Activated naive CD4-positive, alpha-beta T cell treated with anti-CD3 and anti-CD28 coated beads for 36 hours (primary cell): Measurements from ENCODE around the gene MYOM3. TPM values are rescaled to one million over a fixed set of nuclear protein-coding genes. Genes with fewer than 3 reads are reported as not detected.

Experiments used
- CTCF ChIA-PET: fragments of 350-600 bp; sonication (Branson Sonifier 250); formaldehyde crosslinking; loops from one replicate; lab custom pipeline; 2021; ENCODE audit warnings: antibody characterized with exemption; lab: Charles Lee
- DNase-seq: peaks from one replicate; pipeline ENCODE4 v3.0.0-alpha.2; 2020
- H3K27ac Mint-ChIP-seq: one replicate; pipeline ENCODE4 v1.8.0; 2021; ENCODE audit warnings: mild to moderate bottlenecking, mixed read lengths
- H3K27me3 Mint-ChIP-seq: one replicate; pipeline ENCODE4 v1.8.0; 2021; ENCODE audit warnings: low read depth, mixed read lengths
- H3K36me3 Mint-ChIP-seq: one replicate; pipeline ENCODE4 v1.8.0; 2021; ENCODE audit warnings: low read depth, mixed read lengths
- H3K4me1 Mint-ChIP-seq: one replicate; pipeline ENCODE4 v1.8.0; 2021; ENCODE audit warnings: low read depth, mixed read lengths
- H3K4me3 Mint-ChIP-seq: one replicate; pipeline ENCODE4 v1.8.0; 2021; ENCODE audit warnings: mild to moderate bottlenecking, moderate library complexity, mixed read lengths
- H3K9me3 Mint-ChIP-seq: one replicate; pipeline ENCODE4 v1.8.0; 2021; ENCODE audit warnings: mixed read lengths
- intact Hi-C: fragments of 100-400 bp; cut with micrococcal nuclease; formaldehyde crosslinking; loops from one replicate; pipeline ENCODE4 v1.15.1; 2023
- total RNA-seq, 2 experiments: library from RNA; stranded (reverse); gene quantifications; one replicate each; pipeline ENCODE4 v1.2.3, GENCODE V29; 2021

The MYOM3 gene
- total RNA-seq, 2 experiments from 2014 or later = not detected

DNA sequence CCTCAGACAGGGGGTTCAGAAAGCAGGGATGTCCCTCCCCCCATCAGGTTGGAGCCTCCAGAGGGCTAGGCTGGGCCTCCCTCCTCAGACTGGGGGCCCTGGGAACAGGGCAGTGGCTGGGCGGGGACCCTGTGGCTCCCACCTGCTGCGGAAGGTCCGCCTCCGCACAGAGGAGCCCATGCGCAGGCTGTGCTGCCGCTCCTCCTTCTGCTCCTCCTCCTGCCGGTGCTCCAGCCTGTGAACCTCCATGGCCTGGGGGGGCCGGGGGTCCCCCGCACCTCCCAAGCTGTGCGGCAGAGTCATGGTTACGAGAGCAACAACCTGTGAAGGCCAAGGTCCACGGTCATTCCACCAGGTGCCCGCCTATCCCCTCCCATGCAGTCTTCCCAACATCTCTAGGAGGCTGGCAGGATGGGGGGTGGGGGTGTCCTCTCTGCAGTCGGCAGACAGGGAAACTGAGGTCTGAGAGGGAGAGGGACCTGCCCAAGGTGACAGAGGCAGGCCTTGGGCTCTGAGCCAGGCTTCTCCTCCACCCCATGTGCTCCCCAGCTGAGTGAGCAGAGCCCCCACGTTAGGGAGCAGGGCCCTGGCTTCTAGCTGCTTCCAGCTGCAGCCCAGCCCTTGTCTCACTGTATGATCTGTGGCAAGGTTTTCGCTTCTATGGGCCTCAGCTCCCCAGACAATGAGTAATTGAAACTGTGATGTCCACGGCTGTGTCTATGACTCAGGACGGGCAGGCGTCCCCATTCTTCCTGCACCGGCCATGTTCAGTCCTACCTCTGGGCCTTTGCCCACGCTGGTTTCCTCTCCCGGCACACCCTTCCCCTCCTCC, 3.4 kb downstream of the MYOM3 start:
- no peak for DNase-seq
- intact Hi-C loops = no loop called here
- H3K36me3 Mint-ChIP-seq = no peaks in the 10 kb centered on the region
- CTCF ChIA-PET = no interaction called here
- no peak overlapping the region for H3K27ac Mint-ChIP-seq
- peaks cover 6% of the 10 kb centered on the region for H3K27me3 Mint-ChIP-seq
- peaks cover 5% of the 10 kb centered on the region for H3K4me1 Mint-ChIP-seq
- no peak overlapping the region for H3K4me3 Mint-ChIP-seq
- H3K9me3 Mint-ChIP-seq = no peaks in the 10 kb centered on the region

GRCh38 chr1:24107462-24108138, 4.3 kb downstream of the MYOM3 start:
- Mint-ChIP-seq H3K4me3 (no peak overlapping the region), H3K4me1 (peaks cover 3% of the 10 kb centered on the region), H3K27ac (no peak overlapping the region), H3K27me3 (no peaks in the 10 kb centered on the region), H3K36me3 (no peaks in the 10 kb centered on the region), H3K9me3 (no peaks in the 10 kb centered on the region)
- no peak for DNase-seq
- intact Hi-C loops = no loop called here
- CTCF ChIA-PET = interaction anchor here (1.5 kb wide), 1 partner anchor 43 kb away, joined by 3 read pairs; no protein-coding TSS in a partner anchor

- CTCF ChIA-PET = interaction anchor here (1.5 kb wide), 1 partner anchor 34 kb away, joined by 3 read pairs; no protein-coding TSS in a partner anchor
- no peaks in the 10 kb centered on the region for H3K36me3 Mint-ChIP-seq
- intact Hi-C loops = no loop called here
- H3K4me1 Mint-ChIP-seq = no peaks in the 10 kb centered on the region
- no peak overlapping the region for H3K4me3 Mint-ChIP-seq
- no peak overlapping the region for H3K27ac Mint-ChIP-seq
- no peaks in the 10 kb centered on the region for H3K9me3 Mint-ChIP-seq
- no peak for DNase-seq
- no peaks in the 10 kb centered on the region for H3K27me3 Mint-ChIP-seq
Observed at GRCh38 chr1:24105368-24106160, 6.4 kb downstream of the MYOM3 start.

- Mint-ChIP-seq H3K9me3 (no peaks in the 10 kb centered on the region), H3K27me3 (no peaks in the 10 kb centered on the region), H3K36me3 (no peaks in the 10 kb centered on the region), H3K4me3 (no peak overlapping the region), H3K4me1 (no peaks in the 10 kb centered on the region), H3K27ac (no peak overlapping the region)
- intact Hi-C loops = no loop called here
- CTCF ChIA-PET = interaction anchor here (1.5 kb wide), 1 partner anchor 34 kb away, joined by 3 read pairs; no protein-coding TSS in a partner anchor
- no peak for DNase-seq
Observed at GRCh38 chr1:24104854-24105253, 7.1 kb downstream of the MYOM3 start.

DNA sequence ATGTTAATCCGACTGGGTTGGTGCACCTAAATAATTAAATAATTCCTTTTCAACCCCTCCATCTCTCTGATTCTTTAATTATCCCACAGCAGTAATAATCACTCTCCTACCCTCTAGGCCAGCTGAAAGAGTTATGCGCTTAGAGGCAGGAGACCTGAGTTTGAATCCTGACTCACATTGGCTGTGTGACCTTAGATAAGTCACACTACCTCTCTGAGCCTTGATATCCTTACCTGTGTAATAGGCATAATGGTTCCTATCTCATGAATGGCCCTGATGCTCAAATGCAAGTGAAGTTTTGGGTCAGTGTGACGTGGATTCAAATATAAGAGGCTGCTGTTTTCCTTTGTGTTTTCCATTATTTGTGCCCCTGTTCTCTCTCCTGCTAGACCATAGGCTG, 8.1 kb downstream of the MYOM3 start:
- H3K4me1 Mint-ChIP-seq = no peaks in the 10 kb centered on the region
- H3K36me3 Mint-ChIP-seq = no peaks in the 10 kb centered on the region
- DNase-seq = no peak
- no peaks in the 10 kb centered on the region for H3K9me3 Mint-ChIP-seq
- H3K4me3 Mint-ChIP-seq = no peak overlapping the region
- no peak overlapping the region for H3K27ac Mint-ChIP-seq
- intact Hi-C loops = no loop called here
- CTCF ChIA-PET = no interaction called here
- H3K27me3 Mint-ChIP-seq = no peaks in the 10 kb centered on the region

- no peak for DNase-seq
- Mint-ChIP-seq H3K27me3 (no peaks in the 10 kb centered on the region), H3K4me3 (no peak overlapping the region), H3K9me3 (no peaks in the 10 kb centered on the region), H3K4me1 (no peaks in the 10 kb centered on the region), H3K36me3 (no peaks in the 10 kb centered on the region), H3K27ac (no peak overlapping the region)
- intact Hi-C loops = no loop called here
- CTCF ChIA-PET = no interaction called here
Observed at GRCh38 chr1:24103408-24103807, 8.5 kb downstream of the MYOM3 start.

DNA sequence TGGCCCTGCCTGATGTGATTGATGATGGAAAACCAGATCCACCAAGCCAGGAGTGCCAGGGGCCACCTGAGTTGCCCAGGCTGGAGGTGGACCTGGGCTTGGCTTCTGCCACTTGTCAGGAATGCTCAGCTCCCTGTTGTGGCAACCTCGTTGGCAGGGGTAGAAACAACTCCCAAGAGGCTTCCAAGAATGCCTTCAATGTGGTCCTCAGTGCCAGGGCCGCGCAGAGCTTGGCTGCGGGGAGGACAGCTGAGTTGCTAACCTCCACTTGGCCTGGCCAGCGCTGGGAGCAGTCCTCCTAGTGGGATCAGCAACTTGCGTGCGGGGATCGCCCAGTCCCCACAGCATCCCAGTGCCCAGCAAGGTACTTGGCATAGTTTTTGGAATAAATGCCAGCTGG, 9.0 kb downstream of the MYOM3 start:
- no peak overlapping the region for H3K4me3 Mint-ChIP-seq
- no peak overlapping the region for H3K27ac Mint-ChIP-seq
- DNase-seq = no peak
- H3K4me1 Mint-ChIP-seq = no peaks in the 10 kb centered on the region
- H3K36me3 Mint-ChIP-seq = no peaks in the 10 kb centered on the region
- CTCF ChIA-PET = interaction anchor here (1.3 kb wide), 1 partner anchor 32 kb away, joined by 3 read pairs; no protein-coding TSS in a partner anchor
- no peaks in the 10 kb centered on the region for H3K27me3 Mint-ChIP-seq
- no peaks in the 10 kb centered on the region for H3K9me3 Mint-ChIP-seq
- intact Hi-C loops = no loop called here

GRCh38 chr1:24101796-24102586, 9.9 kb downstream of the MYOM3 start:
- CTCF ChIA-PET = interaction anchor here (1.3 kb wide), 2 partner anchors 10 to 31 kb away, joined by 3 read pairs; partner anchors contain the start of gene MYOM3
- DNase-seq = no peak
- H3K4me3 Mint-ChIP-seq = no peak overlapping the region
- H3K4me1 Mint-ChIP-seq = no peaks in the 10 kb centered on the region
- intact Hi-C loops = no loop called here
- H3K27ac Mint-ChIP-seq = no peak overlapping the region
- H3K36me3 Mint-ChIP-seq = no peaks in the 10 kb centered on the region
- no peaks in the 10 kb centered on the region for H3K27me3 Mint-ChIP-seq
- no peaks in the 10 kb centered on the region for H3K9me3 Mint-ChIP-seq

- Mint-ChIP-seq H3K27me3 (no peaks in the 10 kb centered on the region), H3K4me1 (no peaks in the 10 kb centered on the region), H3K36me3 (no peaks in the 10 kb centered on the region), H3K27ac (no peak overlapping the region), H3K4me3 (no peak overlapping the region), H3K9me3 (no peaks in the 10 kb centered on the region)
- intact Hi-C loops = no loop called here
- CTCF ChIA-PET = interaction anchor here (1.3 kb wide), 1 partner anchor 10 kb away, joined by 3 read pairs; the partner anchor contains the start of gene MYOM3
- DNase-seq = no peak
Observed at GRCh38 chr1:24100945-24101737, 10.8 kb downstream of the MYOM3 start.

GRCh38 chr1:24098943-24099638, 12.8 kb downstream of the MYOM3 start:
- CTCF ChIA-PET = no interaction called here
- intact Hi-C loops = no loop called here
- Mint-ChIP-seq H3K27me3 (no peaks in the 10 kb centered on the region), H3K4me1 (no peaks in the 10 kb centered on the region), H3K4me3 (no peak overlapping the region), H3K9me3 (no peaks in the 10 kb centered on the region), H3K36me3 (no peaks in the 10 kb centered on the region), H3K27ac (no peak overlapping the region)
- DNase-seq = no peak
